ELR (cell line): ENCODE data around the gene CRLF1.

Experiments used
- DNase-seq: peaks from one replicate; pipeline ENCODE4 v3.0.0-alpha.2; 2015; ENCODE audit warnings: low read depth

Gene CRLF1

DNA sequence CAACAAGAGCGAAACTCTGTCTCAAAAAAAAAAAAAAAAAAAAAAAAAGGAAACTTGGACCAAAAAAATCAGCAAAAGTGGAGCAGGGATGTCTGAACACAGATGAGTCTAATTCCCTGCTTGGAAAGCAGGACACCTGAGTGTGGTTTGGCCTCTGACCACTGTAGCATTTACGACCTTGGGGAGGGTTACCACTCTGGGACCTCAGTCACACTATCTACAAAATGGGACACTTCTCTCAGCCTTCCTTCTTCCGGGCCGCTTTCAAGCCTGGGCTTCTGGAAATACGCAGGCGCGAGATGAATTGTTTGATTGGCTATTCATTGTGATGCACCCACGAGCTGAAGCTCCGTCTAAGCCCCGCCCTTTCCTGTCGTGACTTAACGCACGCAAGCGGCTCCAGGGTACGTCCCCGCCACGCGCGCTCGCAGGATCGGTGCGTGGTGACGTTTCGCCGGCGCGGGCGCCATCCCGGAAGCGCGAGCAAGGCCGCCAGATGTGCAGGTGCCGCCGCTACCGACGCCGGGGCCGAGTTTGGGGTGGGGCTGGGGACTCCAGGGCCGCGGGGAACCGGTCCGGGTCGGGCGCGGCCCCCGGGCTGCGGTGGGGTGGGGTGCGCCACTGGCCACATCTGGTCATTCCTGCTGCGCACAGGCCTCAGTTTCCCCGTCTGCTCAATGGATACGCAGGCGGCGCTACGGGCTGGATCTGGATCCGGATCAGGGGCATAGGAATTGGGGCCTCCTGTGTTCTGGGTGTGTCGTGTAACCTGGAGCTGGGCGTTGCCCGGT lies 49.0 kb downstream of the CRLF1 start, which contains the start of gene KXD1:
Gene KXD1, plus strand, starts transcription at position 460 of the 791 bp plus-strand sequence. CDS start 4,187 bp downstream, outside the sequence.
- DNase-seq = peak; percentile 99

DNA sequence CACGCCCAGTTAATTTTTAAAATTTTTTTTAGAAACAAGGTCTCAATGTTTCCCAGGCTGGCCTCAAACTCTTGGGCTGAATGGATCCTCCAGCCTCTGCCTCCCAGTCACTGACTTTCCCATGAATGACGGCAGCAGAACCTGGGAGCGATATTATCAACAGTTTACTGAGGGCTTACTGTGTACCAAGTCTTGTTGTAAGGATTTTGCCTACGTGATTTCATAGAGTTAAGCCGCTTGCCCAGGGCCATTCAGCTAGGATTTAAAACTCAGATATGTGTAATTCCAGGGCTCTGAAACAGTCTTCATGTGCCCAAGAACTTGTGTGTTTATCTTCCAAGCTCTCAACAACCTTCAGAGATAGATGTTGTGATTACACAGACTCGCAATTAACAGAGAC lies 55.0 kb downstream of the CRLF1 start:
- DNase-seq = no peak

DNA sequence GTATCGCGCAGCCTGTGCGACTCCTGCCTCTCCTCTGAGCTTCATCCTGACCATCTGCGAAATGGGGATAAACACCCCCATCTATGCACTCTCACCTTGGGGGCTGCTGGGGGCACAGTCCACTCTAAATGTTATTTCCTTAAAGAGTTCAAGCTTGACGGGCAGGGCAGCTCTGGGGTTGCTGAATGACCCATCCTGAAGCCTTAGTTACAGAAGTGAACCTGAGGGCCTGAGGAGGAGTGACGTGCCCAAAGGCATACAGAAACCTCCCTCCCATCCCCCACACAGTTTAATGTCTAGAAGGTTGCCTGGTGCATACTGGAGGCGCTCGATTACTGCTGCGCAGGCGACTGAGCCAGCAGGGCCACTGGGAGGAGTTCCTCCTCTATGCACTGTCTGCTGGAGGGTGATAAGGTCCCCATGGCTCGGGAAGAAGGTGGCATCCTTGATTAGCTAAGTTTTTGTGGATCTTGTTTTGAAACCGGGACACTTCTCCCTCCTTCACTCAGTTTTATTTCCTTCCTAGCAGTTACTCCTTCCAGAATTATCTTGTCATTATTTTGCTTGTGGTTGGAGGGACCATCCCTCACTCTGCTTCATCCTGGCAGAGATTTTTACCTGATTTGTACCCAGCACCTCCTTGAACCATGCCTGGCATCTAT lies 62.7 kb downstream of the CRLF1 start:
- peak; percentile 82 for DNase-seq
